PC-9 (cell line): ENCODE data around the gene TRAPPC12. TPM values are rescaled to one million over a fixed set of nuclear protein-coding genes. Genes with fewer than 3 reads are reported as not detected.

Experiments
- BruUV-seq: library from RNA; stranded (reverse); fragments of 400-500 nt; replicated peaks from 2 replicates; lab custom pipeline; 2021; lab: Mats Ljungman, UMichigan
- CTCF ChIA-PET: fragments of 300-600 bp; sonication (Branson Sonifier 250); formaldehyde crosslinking; loops from one replicate; lab custom pipeline; 2022; ENCODE audit warnings: antibody characterized with exemption; lab: Charles Lee
- POLR2A ChIA-PET: fragments of 300-600 bp; sonication (Branson Sonifier 250); formaldehyde crosslinking; loops from one replicate; lab custom pipeline; 2022; ENCODE audit warnings: antibody characterized with exemption; ENCODE audit not compliant: unreplicated experiment; lab: Charles Lee
- DNase-seq, 2 experiments: peaks; one replicate each; pipeline versions ENCODE4 v3.0.0 to v3.0.0-alpha.2; 2015 to 2022; ENCODE audit warnings: mixed read lengths in 1 of 2
- H2AFZ ChIP-seq: fragments of 200-600 bp; sonication (generic); 2 replicates; pipeline ENCODE4 v1.8.1; 2017; ENCODE audit warnings: antibody characterized with exemption
- H3F3A ChIP-seq: fragments of 200-600 bp; sonication (generic); 2 replicates; pipeline ENCODE4 v1.8.1; 2017; ENCODE audit warnings: antibody characterized with exemption, mild to moderate bottlenecking, low read depth; ENCODE audit not compliant: insufficient read depth
- H3K27ac ChIP-seq: fragments of 200-600 bp; sonication (generic); 2 replicates; pipeline ENCODE4 v1.6.1; 2016; ENCODE audit warnings: mixed run types
- H3K27me3 ChIP-seq: fragments of 200-600 bp; sonication (generic); 2 replicates; pipeline ENCODE4 v1.6.1; 2016; ENCODE audit warnings: low read depth, mixed run types; ENCODE audit not compliant: insufficient read depth
- H3K36me3 ChIP-seq: fragments of 200-600 bp; sonication (generic); 2 replicates; pipeline ENCODE4 v1.6.1; 2016; ENCODE audit warnings: low read depth, mixed run types
- H3K4me1 ChIP-seq: fragments of 200-600 bp; sonication (generic); replicated peaks from 2 replicates; pipeline ENCODE4 v1.6.1; 2016; ENCODE audit warnings: mixed run types; ENCODE audit not compliant: insufficient read depth
- H3K4me2 ChIP-seq: fragments of 200-600 bp; sonication (generic); 2 replicates; pipeline ENCODE4 v1.6.1; 2017; ENCODE audit warnings: mixed run types
- H3K4me3 ChIP-seq: fragments of 200-600 bp; sonication (generic); 2 replicates; pipeline ENCODE4 v1.6.1; 2016; ENCODE audit warnings: mixed run types
- H3K79me2 ChIP-seq: fragments of 200-600 bp; sonication (generic); 2 replicates; pipeline ENCODE4 v1.6.1; 2017; ENCODE audit warnings: low read depth, mixed run types
- H3K9me2 ChIP-seq: fragments of 200-600 bp; sonication (generic); 2 replicates; pipeline ENCODE4 v1.8.1; 2017; ENCODE audit warnings: mild to moderate bottlenecking; ENCODE audit not compliant: insufficient read depth
- H3K9me3 ChIP-seq: fragments of 200-600 bp; sonication (generic); 2 replicates; pipeline ENCODE4 v1.8.1; 2016; ENCODE audit warnings: low read depth; ENCODE audit not compliant: insufficient read depth
- H4K20me1 ChIP-seq: fragments of 200-600 bp; sonication (generic); 2 replicates; pipeline ENCODE4 v1.8.1; 2017; ENCODE audit not compliant: insufficient read depth
- EZH2 ChIP-seq: fragments of 200-600 bp; sonication (generic); IDR thresholded peaks from 2 replicates; pipeline ENCODE4 v1.8.0; 2017; ENCODE audit warnings: antibody characterized with exemption, low read depth
- intact Hi-C: fragments of 100-400 bp; cut with micrococcal nuclease; formaldehyde crosslinking; loops from one replicate; pipeline ENCODE4 v1.10.0; 2022; ENCODE audit not compliant: unreplicated experiment
- total RNA-seq: library from RNA; stranded (reverse); gene quantifications from 2 replicates; pipeline ENCODE4 v1.2.3, GENCODE V29; 2021
- TF ChIP-seq, protein P1 (sequence below): fragments of 200-600 bp; sonication (generic); conservative IDR thresholded peaks from 2 replicates; pipeline ENCODE4 v1.6.1; 2017; ENCODE audit warnings: mixed run types, antibody characterized with exemption, mild to moderate bottlenecking, moderate library complexity

TRAPPC12 gene
- total RNA-seq, 1 experiment from 2014 or later: 69.3 TPM

DNA sequence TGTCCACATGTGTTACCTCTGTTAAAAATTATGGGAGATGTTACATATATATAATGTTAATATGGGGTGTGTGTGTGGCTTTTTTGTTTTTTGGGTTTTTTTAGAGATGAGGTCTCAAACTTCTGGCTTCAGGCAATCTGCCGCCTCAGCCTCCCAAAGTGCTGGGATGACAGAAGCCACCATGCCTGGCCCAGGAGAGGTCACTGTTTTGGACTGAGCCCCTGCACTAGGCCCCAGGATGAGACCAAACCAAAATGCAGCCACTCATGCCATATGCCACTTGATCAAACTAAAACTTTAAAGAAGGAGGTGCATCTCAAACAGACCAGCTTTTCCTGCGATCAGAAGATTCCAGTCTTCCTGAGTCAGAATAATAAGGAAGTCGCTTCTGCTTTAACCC lies 137.3 kb downstream of the TRAPPC12 start:
- DNase-seq: no peak
- CTCF ChIA-PET: no interaction called here
- Histone ChIP-seq H3K4me1 (peaks cover 14% of the 10 kb centered on the region), H3K9me2 (no peaks in the 10 kb centered on the region), H3K79me2 (peaks cover 38% of the 10 kb centered on the region), H3F3A (peaks cover 7% of the 10 kb centered on the region; the same call in 1 of the 2 replicates), H4K20me1 (no peaks in the 10 kb centered on the region), H2AFZ (no peak overlapping the region), H3K9me3 (no peaks in the 10 kb centered on the region), H3K27me3 (no peaks in the 10 kb centered on the region), H3K4me3 (no peak overlapping the region), H3K27ac (no peak overlapping the region), H3K36me3 (peaks cover 18% of the 10 kb centered on the region), H3K4me2 (no peak overlapping the region)
- BruUV-seq: no TSS peak
- POLR2A ChIA-PET: no interaction called here
- intact Hi-C loops: loop anchor here (5.0 kb wide), 1 partner anchor 135 kb away; no protein-coding TSS in a partner anchor
- TF ChIP-seq EZH2: no peak
- TF ChIP-seq, protein P1, sequence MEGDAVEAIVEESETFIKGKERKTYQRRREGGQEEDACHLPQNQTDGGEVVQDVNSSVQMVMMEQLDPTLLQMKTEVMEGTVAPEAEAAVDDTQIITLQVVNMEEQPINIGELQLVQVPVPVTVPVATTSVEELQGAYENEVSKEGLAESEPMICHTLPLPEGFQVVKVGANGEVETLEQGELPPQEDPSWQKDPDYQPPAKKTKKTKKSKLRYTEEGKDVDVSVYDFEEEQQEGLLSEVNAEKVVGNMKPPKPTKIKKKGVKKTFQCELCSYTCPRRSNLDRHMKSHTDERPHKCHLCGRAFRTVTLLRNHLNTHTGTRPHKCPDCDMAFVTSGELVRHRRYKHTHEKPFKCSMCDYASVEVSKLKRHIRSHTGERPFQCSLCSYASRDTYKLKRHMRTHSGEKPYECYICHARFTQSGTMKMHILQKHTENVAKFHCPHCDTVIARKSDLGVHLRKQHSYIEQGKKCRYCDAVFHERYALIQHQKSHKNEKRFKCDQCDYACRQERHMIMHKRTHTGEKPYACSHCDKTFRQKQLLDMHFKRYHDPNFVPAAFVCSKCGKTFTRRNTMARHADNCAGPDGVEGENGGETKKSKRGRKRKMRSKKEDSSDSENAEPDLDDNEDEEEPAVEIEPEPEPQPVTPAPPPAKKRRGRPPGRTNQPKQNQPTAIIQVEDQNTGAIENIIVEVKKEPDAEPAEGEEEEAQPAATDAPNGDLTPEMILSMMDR: no peak

DNA sequence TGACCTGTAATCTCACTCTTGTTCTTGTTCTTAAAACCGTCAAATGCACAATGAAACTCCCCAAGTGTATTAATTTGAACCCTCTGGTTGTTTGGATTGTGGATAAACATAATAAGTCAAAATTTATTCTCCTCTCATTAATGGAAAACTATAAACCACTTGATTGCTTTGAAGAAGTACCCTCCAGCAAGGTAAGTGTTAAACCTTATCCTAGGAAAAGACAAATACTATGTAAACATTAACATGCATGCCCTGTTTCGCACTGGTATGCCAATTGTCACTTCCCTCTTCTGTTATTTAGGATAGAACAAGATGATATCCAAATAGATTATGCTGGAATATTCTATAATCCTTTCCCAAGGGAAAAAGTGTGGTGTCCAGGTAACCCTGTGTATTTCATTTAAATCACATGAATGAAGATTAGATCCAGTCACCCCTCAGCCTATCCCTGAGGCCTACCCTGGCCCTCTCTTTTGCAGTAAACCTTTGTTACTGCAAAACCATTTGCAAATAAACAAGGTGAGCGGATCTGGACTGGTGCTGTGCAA lies 138.5 kb downstream of the TRAPPC12 start:
- Histone ChIP-seq H3K79me2 (peaks cover 38% of the 10 kb centered on the region), H3K27ac (peak overlapping the region; percentile 46), H3K4me1 (peaks cover 14% of the 10 kb centered on the region), H3K9me2 (no peaks in the 10 kb centered on the region), H3K36me3 (peaks cover 15% of the 10 kb centered on the region), H2AFZ (peak overlapping the region; percentile 91), H3K4me2 (peak overlapping the region; percentile 83), H3F3A (peaks cover 7% of the 10 kb centered on the region; the same call in 1 of the 2 replicates), H3K4me3 (peak overlapping the region; percentile 95), H4K20me1 (no peaks in the 10 kb centered on the region), H3K27me3 (no peaks in the 10 kb centered on the region), H3K9me3 (no peaks in the 10 kb centered on the region)
- ChIA-PET POLR2A (no interaction called here), CTCF (no interaction called here)
- intact Hi-C loops: loop anchor here (5.0 kb wide), 1 partner anchor 136 kb away; no protein-coding TSS in a partner anchor
- no TSS peak for BruUV-seq
- TF ChIP-seq, protein P1: no peak
- TF ChIP-seq EZH2: no peak
- DNase-seq: no peak

DNA sequence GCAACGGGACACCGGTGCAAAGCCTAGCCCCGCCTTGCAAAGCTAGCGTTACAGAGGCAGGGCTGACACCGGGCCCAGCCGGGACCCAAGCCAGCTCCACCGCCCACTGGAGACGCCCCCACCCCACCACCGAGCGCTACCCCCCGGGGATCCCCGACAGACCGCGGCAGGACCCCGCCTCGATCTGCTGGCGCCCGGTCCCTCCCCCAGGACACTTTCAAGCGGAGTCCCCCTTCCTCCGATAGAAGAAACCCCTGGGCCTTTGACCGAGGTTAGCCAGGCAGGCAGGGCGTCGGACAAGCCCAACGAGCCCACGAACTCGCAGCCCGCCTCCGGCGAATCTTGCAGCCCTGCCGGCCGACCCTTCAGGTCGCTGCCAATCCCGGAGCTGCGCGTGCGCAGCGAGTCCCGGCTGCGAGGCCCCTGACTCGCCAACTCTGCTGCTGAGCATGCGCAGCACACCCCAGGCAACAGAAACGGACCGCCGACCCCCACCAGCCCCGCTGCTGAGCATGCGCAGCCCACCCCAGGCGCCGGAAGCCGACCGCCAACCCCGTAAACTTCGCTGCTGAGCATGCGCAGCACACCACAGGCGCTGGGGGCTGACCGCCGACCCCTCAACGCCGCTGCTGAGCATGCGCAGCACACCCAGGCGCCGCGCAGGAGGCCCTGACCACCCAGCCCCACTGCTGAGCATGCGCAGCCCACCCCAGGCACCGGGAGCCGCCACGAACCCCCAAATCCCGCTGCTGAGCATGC lies 139.2 kb downstream of the TRAPPC12 start:
- peaks cover 38% of the 10 kb centered on the region for H3K79me2 ChIP-seq
- POLR2A ChIA-PET: no interaction called here
- CTCF ChIA-PET: no interaction called here
- intact Hi-C loops: loop anchor here (1.0 to 5.0 kb wide), 3 partner anchors 18 to 136 kb away; partner anchors contain the start of gene RNASEH1
- H3K27me3 ChIP-seq: no peaks in the 10 kb centered on the region
- H3K9me3 ChIP-seq: no peaks in the 10 kb centered on the region
- peak overlapping the region; percentile 95 for H2AFZ ChIP-seq
- peak overlapping the region; percentile 95 for H3K4me3 ChIP-seq
- H3K4me1 ChIP-seq: peaks cover 20% of the 10 kb centered on the region
- peak overlapping the region; percentile 85 for H3K27ac ChIP-seq
- TF ChIP-seq, protein P1: no peak
- TF ChIP-seq EZH2: no peak
- H3F3A ChIP-seq: peaks cover 7% of the 10 kb centered on the region; the same call in 1 of the 2 replicates
- H3K36me3 ChIP-seq: peaks cover 9% of the 10 kb centered on the region; the same call in 1 of the 2 replicates
- no peaks in the 10 kb centered on the region for H4K20me1 ChIP-seq
- no TSS peak for BruUV-seq
- H3K9me2 ChIP-seq: no peaks in the 10 kb centered on the region
- peak; percentile 87 to 99 for DNase-seq
- peak overlapping the region; percentile 83 for H3K4me2 ChIP-seq
